Liver (tissue), 9 donors: ENCODE measurements around the gene USO1. TPM values are rescaled to one million over a fixed set of nuclear protein-coding genes. Genes with fewer than 3 reads are reported as not detected.

Experiments used
- DNase-seq: peaks from one replicate; pipeline ENCODE4 v3.0.0-alpha.2; 2017; ENCODE audit warnings: low spot score
- H3K27ac ChIP-seq, 2 donors: one replicate each; pipeline ENCODE4 v1.7.0; 2013; ENCODE audit warnings: inconsistent platforms in 2 of 2, low read length in 2 of 2, control low read depth in 1 of 2, low read depth in 1 of 2, mild to moderate bottlenecking in 1 of 2
- H3K27me3 ChIP-seq, 4 donors: one replicate each; pipeline versions ENCODE4 v1.6.1 to v1.7.0; 2013; ENCODE audit warnings: low read length in 3 of 4, inconsistent platforms in 1 of 4, mild to moderate bottlenecking in 1 of 4, moderate library complexity in 1 of 4; ENCODE audit not compliant: control insufficient read depth in 4 of 4, insufficient read depth in 4 of 4
- H3K36me3 ChIP-seq, 4 donors: one replicate each; pipeline versions ENCODE4 v1.6.1 to v1.7.0; 2013; ENCODE audit warnings: low read length in 3 of 4, mild to moderate bottlenecking in 3 of 4, low read depth in 1 of 4, moderate library complexity in 1 of 4; ENCODE audit not compliant: control insufficient read depth in 4 of 4, insufficient read depth in 3 of 4
- H3K4me1 ChIP-seq, 4 donors: one replicate each; pipeline versions ENCODE4 v1.6.1 to v1.7.0; 2013; ENCODE audit warnings: low read length in 3 of 4, mild to moderate bottlenecking in 3 of 4, moderate library complexity in 1 of 4; ENCODE audit not compliant: control insufficient read depth in 4 of 4, insufficient read depth in 4 of 4
- H3K4me3 ChIP-seq, 3 donors: one replicate each; pipeline versions ENCODE4 v1.6.1 to v1.7.0; 2013; ENCODE audit warnings: low read length in 3 of 3, control low read depth in 1 of 3, low read depth in 1 of 3, mild to moderate bottlenecking in 1 of 3
- H3K9ac ChIP-seq, 2 donors: one replicate each; pipeline ENCODE4 v1.7.0; 2013; ENCODE audit warnings: low read length in 2 of 2, mild to moderate bottlenecking in 2 of 2, moderate library complexity in 2 of 2, control low read depth in 1 of 2, low read depth in 1 of 2
- H3K9me3 ChIP-seq, 4 donors: one replicate each; pipeline versions ENCODE4 v1.6.1 to v1.7.0; 2013; ENCODE audit warnings: low read length in 3 of 4; ENCODE audit not compliant: control insufficient read depth in 4 of 4
- EGR1 ChIP-seq, 2 donors: IDR thresholded peaks; 2 replicates each; pipeline ENCODE4 v1.6.1; 2016 to 2018; ENCODE audit warnings: antibody characterized with exemption in 2 of 2, low read depth in 2 of 2
- FOXA1 ChIP-seq: IDR thresholded peaks from 2 replicates; pipeline ENCODE4 v1.6.1; 2016; ENCODE audit warnings: antibody characterized with exemption
- FOXA2 ChIP-seq: IDR thresholded peaks from 2 replicates; pipeline ENCODE4 v1.6.1; 2016; ENCODE audit warnings: antibody characterized with exemption
- HNF4G ChIP-seq: IDR thresholded peaks from 2 replicates; pipeline ENCODE4 v1.6.1; 2016; ENCODE audit warnings: antibody characterized with exemption
- JUND ChIP-seq, 2 donors: IDR thresholded peaks; 2 replicates each; pipeline ENCODE4 v1.6.1; 2016; ENCODE audit warnings: antibody characterized with exemption in 2 of 2
- NR2F2 ChIP-seq: IDR thresholded peaks from 2 replicates; pipeline ENCODE4 v1.6.1; 2016; ENCODE audit warnings: antibody characterized with exemption
- RXRA ChIP-seq, 2 donors: IDR thresholded peaks; 2 replicates each; pipeline ENCODE4 v1.6.1; 2017 to 2018; ENCODE audit warnings: antibody characterized with exemption in 2 of 2, mild to moderate bottlenecking in 1 of 2
- SP1 ChIP-seq: IDR thresholded peaks from 2 replicates; pipeline ENCODE4 v1.6.1; 2018; ENCODE audit warnings: antibody characterized with exemption, mild to moderate bottlenecking
- TAF1 ChIP-seq: conservative IDR thresholded peaks from 2 replicates; pipeline ENCODE4 v1.6.1; 2016; ENCODE audit warnings: antibody characterized with exemption, mild to moderate bottlenecking
- YY1 ChIP-seq: IDR thresholded peaks from 2 replicates; pipeline ENCODE4 v1.6.1; 2016; ENCODE audit warnings: antibody characterized with exemption, mild to moderate bottlenecking
- WGBS: extraction: QIAGEN DNeasy Blood & Tissue Kit; methylation state at CpG from one replicate; pipeline ENCODE4 v1.1.7; 2013; 5-methylcytosine and 5-hydroxymethylcytosine counted together
- polyA plus RNA-seq, 2 donors: library from polyadenylated mRNA; stranded (reverse) in 1 of 2; unstranded in 1 of 2; fragments of 200-250 nt in 1 of 2; fragments of >200 nt in 1 of 2; fragmentation: Nextera tagmentation in 1 of 2; extraction: Ambion mirVana in 1 of 2; gene quantifications; one replicate each; pipeline versions ENCODE4 v1.2.1 to v1.2.3, GENCODE V29; 2013 to 2015
- total RNA-seq, 2 donors: library from RNA; depleted of rRNA; stranded (reverse); fragments of >200 nt; gene quantifications; one replicate each; pipeline ENCODE4 v1.2.3, GENCODE V29; 2014
- TF ChIP-seq, protein P1 (sequence below): IDR thresholded peaks from 2 replicates; pipeline ENCODE4 v1.6.1; 2016; ENCODE audit warnings: antibody characterized with exemption, mild to moderate bottlenecking
- TF ChIP-seq, protein P2 (sequence below): fragments of 150-350 bp; IDR thresholded peaks from 2 replicates; pipeline ENCODE4 v1.5.1; 2017; ENCODE audit warnings: improper control_type of control experiment, low read depth, low read length; ENCODE audit not compliant: missing input control
- TF ChIP-seq, protein P3 (sequence below): IDR thresholded peaks from 2 replicates; pipeline ENCODE4 v1.6.1; 2016; ENCODE audit warnings: antibody characterized with exemption
- TF ChIP-seq, protein P4 (sequence below): IDR thresholded peaks from 2 replicates; pipeline ENCODE4 v1.6.1; 2016; ENCODE audit warnings: antibody characterized with exemption
- donor health status: healthy.
- donor health status: healthy.
- donor health status: healthy.
- donor health status: healthy.
- donor health status: healthy.

USO1 gene
- total and polyA plus RNA-seq, 4 donors, result 18.4 to 77.0 (median 39.5) TPM

DNA sequence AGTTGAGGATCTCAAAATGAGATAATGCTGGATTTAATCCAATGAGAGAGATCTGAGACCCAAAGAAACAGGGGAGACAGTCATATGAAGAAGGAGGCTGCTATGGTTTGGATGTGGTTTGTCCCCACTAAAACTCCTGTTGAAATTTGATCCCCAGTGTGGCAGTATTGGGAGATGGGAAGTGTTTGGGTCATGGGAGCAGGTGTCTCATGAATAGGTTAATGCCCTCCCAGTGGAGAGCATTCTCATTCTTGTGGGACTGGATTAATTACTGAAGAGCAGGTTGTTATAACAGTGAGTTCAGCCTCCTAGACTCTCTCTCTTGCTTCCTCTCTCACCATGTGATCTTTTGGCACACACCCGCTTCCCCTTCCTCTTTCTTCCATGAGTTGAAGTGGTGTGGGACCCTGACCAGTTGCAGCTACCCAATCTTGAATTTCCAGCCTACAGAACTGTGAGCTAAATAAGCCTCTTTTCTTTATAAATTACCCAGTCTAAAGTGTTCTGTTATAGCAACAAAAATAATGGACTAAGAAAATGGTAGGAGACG lies 107.6 kb downstream of the USO1 start (continued):
- TF ChIP-seq, protein P1, sequence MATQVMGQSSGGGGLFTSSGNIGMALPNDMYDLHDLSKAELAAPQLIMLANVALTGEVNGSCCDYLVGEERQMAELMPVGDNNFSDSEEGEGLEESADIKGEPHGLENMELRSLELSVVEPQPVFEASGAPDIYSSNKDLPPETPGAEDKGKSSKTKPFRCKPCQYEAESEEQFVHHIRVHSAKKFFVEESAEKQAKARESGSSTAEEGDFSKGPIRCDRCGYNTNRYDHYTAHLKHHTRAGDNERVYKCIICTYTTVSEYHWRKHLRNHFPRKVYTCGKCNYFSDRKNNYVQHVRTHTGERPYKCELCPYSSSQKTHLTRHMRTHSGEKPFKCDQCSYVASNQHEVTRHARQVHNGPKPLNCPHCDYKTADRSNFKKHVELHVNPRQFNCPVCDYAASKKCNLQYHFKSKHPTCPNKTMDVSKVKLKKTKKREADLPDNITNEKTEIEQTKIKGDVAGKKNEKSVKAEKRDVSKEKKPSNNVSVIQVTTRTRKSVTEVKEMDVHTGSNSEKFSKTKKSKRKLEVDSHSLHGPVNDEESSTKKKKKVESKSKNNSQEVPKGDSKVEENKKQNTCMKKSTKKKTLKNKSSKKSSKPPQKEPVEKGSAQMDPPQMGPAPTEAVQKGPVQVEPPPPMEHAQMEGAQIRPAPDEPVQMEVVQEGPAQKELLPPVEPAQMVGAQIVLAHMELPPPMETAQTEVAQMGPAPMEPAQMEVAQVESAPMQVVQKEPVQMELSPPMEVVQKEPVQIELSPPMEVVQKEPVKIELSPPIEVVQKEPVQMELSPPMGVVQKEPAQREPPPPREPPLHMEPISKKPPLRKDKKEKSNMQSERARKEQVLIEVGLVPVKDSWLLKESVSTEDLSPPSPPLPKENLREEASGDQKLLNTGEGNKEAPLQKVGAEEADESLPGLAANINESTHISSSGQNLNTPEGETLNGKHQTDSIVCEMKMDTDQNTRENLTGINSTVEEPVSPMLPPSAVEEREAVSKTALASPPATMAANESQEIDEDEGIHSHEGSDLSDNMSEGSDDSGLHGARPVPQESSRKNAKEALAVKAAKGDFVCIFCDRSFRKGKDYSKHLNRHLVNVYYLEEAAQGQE, result no peak
- TF ChIP-seq NR2F2, result no peak
- no peak for TF ChIP-seq FOXA1
- no peak for TF ChIP-seq YY1
- TF ChIP-seq FOXA2, result no peak

DNA sequence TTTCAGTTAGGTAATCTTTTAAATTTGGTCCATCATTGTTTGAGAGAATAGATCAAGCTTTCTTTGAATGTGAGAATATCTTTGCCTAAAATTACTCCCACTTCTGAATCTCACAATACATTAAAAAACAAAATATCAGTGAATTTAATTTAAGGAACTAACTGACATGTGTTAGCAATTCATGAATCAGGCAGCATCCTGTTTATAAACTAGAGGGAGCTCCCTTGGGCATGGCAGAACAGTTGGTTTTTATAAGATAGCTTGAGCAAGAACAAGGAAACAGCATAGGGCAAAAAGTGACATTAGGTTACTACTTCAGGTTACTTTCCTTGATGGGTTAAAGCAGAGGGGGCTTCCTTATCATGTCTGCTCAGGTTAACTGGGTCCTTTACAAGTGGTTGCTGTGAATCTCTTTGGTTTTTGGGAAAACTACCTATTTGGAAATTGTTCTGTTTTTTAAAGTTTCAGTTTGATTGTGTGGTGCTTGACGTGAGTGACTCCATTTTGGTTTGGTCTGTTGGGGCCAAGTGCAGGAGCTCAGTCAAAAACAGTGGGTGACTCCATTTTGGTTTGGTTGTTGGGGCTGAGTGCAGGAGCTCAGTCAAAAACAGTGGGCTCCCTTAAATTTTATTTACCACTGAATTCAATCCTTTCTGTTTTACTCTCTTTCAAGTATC lies 109.9 kb downstream of the USO1 start:
- DNase-seq, result no peak
- H3K36me3 ChIP-seq, result no peaks in the 10 kb centered on the region
- 83% methylated on average over 1 of the region's 1 CpG for WGBS
- TF ChIP-seq SP1 (no peak), YY1 (no peak), EGR1 (IDR thresholded peaks at IDR 0.05; ENCODE audit: low read depth in 2 of 2) (no peak)
- TF ChIP-seq, protein P1, result no peak
- TF ChIP-seq, protein P2, sequence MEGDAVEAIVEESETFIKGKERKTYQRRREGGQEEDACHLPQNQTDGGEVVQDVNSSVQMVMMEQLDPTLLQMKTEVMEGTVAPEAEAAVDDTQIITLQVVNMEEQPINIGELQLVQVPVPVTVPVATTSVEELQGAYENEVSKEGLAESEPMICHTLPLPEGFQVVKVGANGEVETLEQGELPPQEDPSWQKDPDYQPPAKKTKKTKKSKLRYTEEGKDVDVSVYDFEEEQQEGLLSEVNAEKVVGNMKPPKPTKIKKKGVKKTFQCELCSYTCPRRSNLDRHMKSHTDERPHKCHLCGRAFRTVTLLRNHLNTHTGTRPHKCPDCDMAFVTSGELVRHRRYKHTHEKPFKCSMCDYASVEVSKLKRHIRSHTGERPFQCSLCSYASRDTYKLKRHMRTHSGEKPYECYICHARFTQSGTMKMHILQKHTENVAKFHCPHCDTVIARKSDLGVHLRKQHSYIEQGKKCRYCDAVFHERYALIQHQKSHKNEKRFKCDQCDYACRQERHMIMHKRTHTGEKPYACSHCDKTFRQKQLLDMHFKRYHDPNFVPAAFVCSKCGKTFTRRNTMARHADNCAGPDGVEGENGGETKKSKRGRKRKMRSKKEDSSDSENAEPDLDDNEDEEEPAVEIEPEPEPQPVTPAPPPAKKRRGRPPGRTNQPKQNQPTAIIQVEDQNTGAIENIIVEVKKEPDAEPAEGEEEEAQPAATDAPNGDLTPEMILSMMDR, result no peak
- TF ChIP-seq, protein P3, sequence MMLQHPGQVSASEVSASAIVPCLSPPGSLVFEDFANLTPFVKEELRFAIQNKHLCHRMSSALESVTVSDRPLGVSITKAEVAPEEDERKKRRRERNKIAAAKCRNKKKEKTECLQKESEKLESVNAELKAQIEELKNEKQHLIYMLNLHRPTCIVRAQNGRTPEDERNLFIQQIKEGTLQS, result no peak
- no peaks in the 10 kb centered on the region for H3K27me3 ChIP-seq
- no peak overlapping the region for H3K27ac ChIP-seq
- H3K9ac ChIP-seq, result no peak overlapping the region
- H3K4me3 ChIP-seq, result no peak overlapping the region
- H3K4me1 ChIP-seq, result no peaks in the 10 kb centered on the region
- H3K9me3 ChIP-seq, result no peaks in the 10 kb centered on the region

DNA sequence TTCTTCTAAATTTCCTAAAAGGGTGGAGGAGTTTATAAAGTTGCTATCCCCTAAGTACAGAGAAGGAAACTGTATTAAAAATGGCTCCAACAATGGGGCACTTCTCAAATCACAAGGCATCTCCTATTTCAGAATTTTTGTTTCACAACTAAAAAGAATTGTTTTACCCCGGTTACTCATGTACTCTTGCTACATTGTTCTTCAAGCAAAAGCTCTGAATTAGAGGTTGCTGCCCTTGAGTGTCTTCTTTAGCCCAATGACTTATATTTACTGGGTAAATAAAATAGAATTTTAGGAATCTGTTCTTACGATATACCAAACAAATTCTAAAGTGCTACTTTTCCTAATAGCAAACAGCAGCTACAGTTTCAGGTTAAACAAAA lies 110.4 kb downstream of the USO1 start:
- Histone ChIP-seq H3K27ac (no peak overlapping the region), H3K4me3 (no peak overlapping the region), H3K27me3 (no peaks in the 10 kb centered on the region), H3K36me3 (no peaks in the 10 kb centered on the region), H3K4me1 (no peaks in the 10 kb centered on the region), H3K9ac (no peak overlapping the region), H3K9me3 (no peaks in the 10 kb centered on the region)
- DNase-seq, result no peak
- WGBS, result 72% methylated on average over 2 of the region's 2 CpGs
- TF ChIP-seq HNF4G (no peak), RXRA (IDR thresholded peaks at IDR 0.05) (no peak), EGR1 (IDR thresholded peaks at IDR 0.05; ENCODE audit: low read depth in 2 of 2) (no peak), JUND (IDR thresholded peaks at IDR 0.05) (no peak), TAF1 (no peak), SP1 (no peak), NR2F2 (no peak)
- TF ChIP-seq, protein P1, result no peak
- TF ChIP-seq, protein P4, sequence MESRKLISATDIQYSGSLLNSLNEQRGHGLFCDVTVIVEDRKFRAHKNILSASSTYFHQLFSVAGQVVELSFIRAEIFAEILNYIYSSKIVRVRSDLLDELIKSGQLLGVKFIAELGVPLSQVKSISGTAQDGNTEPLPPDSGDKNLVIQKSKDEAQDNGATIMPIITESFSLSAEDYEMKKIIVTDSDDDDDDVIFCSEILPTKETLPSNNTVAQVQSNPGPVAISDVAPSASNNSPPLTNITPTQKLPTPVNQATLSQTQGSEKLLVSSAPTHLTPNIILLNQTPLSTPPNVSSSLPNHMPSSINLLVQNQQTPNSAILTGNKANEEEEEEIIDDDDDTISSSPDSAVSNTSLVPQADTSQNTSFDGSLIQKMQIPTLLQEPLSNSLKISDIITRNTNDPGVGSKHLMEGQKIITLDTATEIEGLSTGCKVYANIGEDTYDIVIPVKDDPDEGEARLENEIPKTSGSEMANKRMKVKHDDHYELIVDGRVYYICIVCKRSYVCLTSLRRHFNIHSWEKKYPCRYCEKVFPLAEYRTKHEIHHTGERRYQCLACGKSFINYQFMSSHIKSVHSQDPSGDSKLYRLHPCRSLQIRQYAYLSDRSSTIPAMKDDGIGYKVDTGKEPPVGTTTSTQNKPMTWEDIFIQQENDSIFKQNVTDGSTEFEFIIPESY, result no peak
